Right lobe of liver (tissue), 4 donors: ENCODE data around the gene DECR2.

Source experiments
- POLR2A ChIP-seq: fragments of 450-650 bp; IDR thresholded peaks from one replicate; pipeline ENCODE4 v1.6.1; 2017; ENCODE audit warnings: antibody characterized with exemption, mild to moderate bottlenecking
- TF ChIP-seq, protein P1 (sequence below), 4 donors: fragments of 200-600 bp in 3 of 4; fragments of 450-650 bp in 1 of 4; IDR thresholded peaks; one replicate each; pipeline versions ENCODE4 v1.5.1 to v1.8.0; 2016 to 2022; ENCODE audit warnings: antibody characterized with exemption in 4 of 4, mild to moderate bottlenecking in 2 of 4
- donor health status: DM: no; HTN: no; CAD: no.
- donor health status: DM: no; HTN: no; CAD: no.
- donor health status: DM: no; HTN: yes; CAD: no.

DNA sequence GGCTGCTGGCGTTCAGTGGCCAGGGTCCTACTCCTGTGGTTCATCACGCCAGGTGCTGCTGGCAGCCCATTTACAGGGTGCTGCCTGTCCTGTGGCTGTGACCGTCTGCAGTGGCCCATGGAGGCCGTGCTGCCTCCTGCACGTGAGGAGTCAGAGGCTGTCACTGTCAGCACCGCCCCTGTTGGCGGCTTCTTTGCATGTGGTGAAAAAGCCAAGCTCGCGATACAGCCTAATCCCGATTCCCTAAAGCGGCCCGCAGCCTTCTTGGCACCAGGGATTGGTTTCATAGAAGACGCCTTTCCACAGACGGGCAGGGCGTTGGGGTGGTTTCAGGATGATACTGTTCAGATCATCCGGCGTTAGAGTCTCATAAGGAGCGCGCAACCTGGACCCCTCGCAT, 59.1 kb downstream of the DECR2 start:
- TF ChIP-seq, protein P1, sequence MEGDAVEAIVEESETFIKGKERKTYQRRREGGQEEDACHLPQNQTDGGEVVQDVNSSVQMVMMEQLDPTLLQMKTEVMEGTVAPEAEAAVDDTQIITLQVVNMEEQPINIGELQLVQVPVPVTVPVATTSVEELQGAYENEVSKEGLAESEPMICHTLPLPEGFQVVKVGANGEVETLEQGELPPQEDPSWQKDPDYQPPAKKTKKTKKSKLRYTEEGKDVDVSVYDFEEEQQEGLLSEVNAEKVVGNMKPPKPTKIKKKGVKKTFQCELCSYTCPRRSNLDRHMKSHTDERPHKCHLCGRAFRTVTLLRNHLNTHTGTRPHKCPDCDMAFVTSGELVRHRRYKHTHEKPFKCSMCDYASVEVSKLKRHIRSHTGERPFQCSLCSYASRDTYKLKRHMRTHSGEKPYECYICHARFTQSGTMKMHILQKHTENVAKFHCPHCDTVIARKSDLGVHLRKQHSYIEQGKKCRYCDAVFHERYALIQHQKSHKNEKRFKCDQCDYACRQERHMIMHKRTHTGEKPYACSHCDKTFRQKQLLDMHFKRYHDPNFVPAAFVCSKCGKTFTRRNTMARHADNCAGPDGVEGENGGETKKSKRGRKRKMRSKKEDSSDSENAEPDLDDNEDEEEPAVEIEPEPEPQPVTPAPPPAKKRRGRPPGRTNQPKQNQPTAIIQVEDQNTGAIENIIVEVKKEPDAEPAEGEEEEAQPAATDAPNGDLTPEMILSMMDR (IDR thresholded peaks at IDR 0.05) = no peak
- no peak for TF ChIP-seq POLR2A
